AML-193 (cell line): ENCODE measurements around the gene WWC1.

Source experiments
- DNase-seq, 2 experiments: peaks; one replicate each; lab custom pipeline; 2025; lab: John Stamatoyannopoulos, UW

WWC1 gene

DNA sequence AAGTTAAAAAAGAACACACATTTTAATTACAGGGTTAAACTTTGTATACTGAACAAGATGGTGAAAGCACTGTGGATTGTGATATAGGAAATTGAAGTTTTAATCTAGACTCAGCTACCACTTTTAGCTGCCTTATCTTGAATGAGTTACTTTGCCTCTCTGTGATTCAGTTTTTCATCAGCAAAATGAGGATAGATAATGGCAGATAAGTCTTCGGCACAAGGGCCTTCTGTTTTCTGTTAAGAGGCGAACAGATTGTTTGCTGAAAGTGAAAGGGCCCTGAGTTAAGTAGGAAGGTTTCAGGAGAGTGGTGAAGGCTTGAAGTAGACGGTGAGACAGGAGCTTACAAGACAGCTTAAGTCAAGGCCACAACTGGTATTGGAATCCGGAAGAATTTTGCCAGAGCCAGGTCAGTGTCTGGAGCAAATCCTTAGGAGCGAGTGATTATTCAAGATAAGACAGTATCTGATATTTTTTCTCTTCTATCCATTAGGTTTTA is 202.7 kb downstream of the WWC1 start:
- DNase-seq: no peak

DNA sequence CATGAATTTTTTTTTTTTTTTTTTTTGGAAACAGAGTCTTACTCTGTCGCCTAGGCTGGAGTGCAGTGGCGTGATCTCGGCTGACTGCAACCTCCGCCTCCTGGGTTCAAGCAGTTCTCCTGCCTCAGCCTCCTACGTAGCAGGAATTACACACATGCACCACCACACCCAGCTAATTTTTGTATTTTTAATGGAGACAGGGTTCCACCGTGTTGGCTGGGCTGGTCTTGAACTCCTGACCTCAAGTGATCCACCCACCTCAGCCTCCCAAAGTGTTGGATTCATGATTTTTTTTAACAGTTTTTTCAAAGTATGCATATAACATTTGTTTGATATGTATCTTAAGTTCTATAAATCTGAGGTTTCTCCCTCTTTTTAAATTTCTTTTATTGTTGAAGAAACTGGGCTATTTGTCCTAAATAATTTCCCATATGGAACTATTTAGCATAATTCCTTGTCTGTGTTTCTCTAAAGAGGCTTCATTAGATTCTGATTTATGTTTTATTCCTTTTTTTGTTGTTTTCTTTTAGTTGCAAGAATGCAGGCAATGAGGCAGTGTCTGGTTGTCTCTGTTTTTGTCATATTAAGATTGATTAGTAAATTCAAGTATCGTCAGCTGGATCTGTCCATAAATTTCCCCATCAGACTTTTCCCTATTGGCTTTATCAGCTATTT is 211.3 kb downstream of the WWC1 start:
- DNase-seq: no peak

DNA sequence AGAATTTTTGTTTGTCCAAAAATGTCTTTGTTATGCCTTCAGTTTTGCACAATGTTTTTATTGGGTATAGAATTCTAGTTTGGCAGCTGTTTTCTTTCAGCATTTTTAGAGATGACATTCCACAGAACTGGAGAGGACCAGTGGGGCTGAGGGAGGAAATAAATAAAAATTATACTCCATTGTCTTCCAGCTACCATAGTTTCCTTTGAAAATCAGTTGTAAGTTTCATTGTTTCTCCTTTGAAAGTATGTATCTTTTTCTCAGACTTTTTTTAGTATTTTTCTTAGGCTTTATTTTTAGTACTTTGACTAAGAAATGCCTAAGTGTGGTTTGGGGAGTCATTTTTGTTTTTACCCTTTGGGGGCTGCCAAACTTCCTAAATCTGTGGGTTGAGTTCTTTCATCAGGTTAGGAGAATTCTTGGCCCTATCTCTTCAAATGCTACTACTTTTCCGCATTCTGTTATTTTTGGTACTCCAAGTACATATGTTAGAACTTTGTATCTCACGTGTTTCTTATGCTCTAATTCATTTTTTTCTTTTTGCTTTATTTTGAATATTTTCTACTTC is 222.5 kb downstream of the WWC1 start:
- no peak for DNase-seq
